ENCODE results near the gene SRMS. TPM values are rescaled to one million over a fixed set of nuclear protein-coding genes. Genes with fewer than 3 reads are reported as not detected.

Gene SRMS
- polyA plus RNA-seq, 1 donor from 2014 or later: not detected

- Histone ChIP-seq H3K27ac (ENCODE audit: low read length) (no peak overlapping the region), H3K36me3 (ENCODE audit: insufficient read depth, low read length) (no peaks in the 10 kb centered on the region), H3K4me3 (ENCODE audit: low read length) (no peak overlapping the region), H3K9me2 (ENCODE audit: insufficient read depth, low read length) (no peaks in the 10 kb centered on the region), H3F3A (ENCODE audit: insufficient read depth, low read length, poor library complexity, severe bottlenecking) (no peaks in the 10 kb centered on the region), H3K27me3 (ENCODE audit: insufficient read depth, low read depth, low read length) (no peaks in the 10 kb centered on the region), H4K20me1 (ENCODE audit: insufficient read depth) (no peaks in the 10 kb centered on the region), H3K79me2 (replicated peaks; ENCODE audit: insufficient read depth, low read length) (no peaks in the 10 kb centered on the region), H2AFZ (ENCODE audit: low read depth, low read length) (no peak overlapping the region), H3K9ac (ENCODE audit: low read length) (no peak overlapping the region), H3K4me2 (ENCODE audit: low read length) (no peak overlapping the region), H3K9me3 (ENCODE audit: low read length) (peaks cover 9% of the 10 kb centered on the region)
- TF ChIP-seq EP300 (conservative IDR thresholded peaks at IDR 0.05; ENCODE audit: poor library complexity, severe bottlenecking) (no peak), POLR2AphosphoS5 (IDR thresholded peaks at IDR 0.05) (no peak), SMC3 (conservative IDR thresholded peaks at IDR 0.05; ENCODE audit: poor library complexity) (no peak), MXI1 (conservative IDR thresholded peaks at IDR 0.05; ENCODE audit: poor library complexity, severe bottlenecking) (no peak), EZH2 (IDR thresholded peaks at IDR 0.05; ENCODE audit: borderline replicate concordance, insufficient read depth, low read length, poor library complexity, severe bottlenecking) (no peak), TAF1 (IDR thresholded peaks at IDR 0.05; ENCODE audit: low read depth) (no peak), REST (IDR thresholded peaks at IDR 0.05; ENCODE audit: borderline replicate concordance) (no peak), RAD21 (conservative IDR thresholded peaks at IDR 0.05) (no peak)
- TF ChIP-seq, protein P1, sequence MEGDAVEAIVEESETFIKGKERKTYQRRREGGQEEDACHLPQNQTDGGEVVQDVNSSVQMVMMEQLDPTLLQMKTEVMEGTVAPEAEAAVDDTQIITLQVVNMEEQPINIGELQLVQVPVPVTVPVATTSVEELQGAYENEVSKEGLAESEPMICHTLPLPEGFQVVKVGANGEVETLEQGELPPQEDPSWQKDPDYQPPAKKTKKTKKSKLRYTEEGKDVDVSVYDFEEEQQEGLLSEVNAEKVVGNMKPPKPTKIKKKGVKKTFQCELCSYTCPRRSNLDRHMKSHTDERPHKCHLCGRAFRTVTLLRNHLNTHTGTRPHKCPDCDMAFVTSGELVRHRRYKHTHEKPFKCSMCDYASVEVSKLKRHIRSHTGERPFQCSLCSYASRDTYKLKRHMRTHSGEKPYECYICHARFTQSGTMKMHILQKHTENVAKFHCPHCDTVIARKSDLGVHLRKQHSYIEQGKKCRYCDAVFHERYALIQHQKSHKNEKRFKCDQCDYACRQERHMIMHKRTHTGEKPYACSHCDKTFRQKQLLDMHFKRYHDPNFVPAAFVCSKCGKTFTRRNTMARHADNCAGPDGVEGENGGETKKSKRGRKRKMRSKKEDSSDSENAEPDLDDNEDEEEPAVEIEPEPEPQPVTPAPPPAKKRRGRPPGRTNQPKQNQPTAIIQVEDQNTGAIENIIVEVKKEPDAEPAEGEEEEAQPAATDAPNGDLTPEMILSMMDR (IDR thresholded peaks at IDR 0.05; ENCODE audit: poor library complexity, severe bottlenecking): no peak
These were observed 39.3 kb downstream of the SRMS start for GRCh38 chr20:63508072-63508768.

GRCh38 chr20:63507083-63507743, 40.3 kb downstream of the SRMS start:
- Histone ChIP-seq H4K20me1 (ENCODE audit: insufficient read depth) (no peaks in the 10 kb centered on the region), H3K4me2 (ENCODE audit: low read length) (no peak overlapping the region), H3K79me2 (replicated peaks; ENCODE audit: insufficient read depth, low read length) (no peaks in the 10 kb centered on the region), H3K4me3 (ENCODE audit: low read length) (no peak overlapping the region), H3K27ac (ENCODE audit: low read length) (no peak overlapping the region), H3K27me3 (ENCODE audit: insufficient read depth, low read depth, low read length) (no peaks in the 10 kb centered on the region), H3F3A (ENCODE audit: insufficient read depth, low read length, poor library complexity, severe bottlenecking) (no peaks in the 10 kb centered on the region), H2AFZ (ENCODE audit: low read depth, low read length) (no peak overlapping the region), H3K9ac (ENCODE audit: low read length) (no peak overlapping the region), H3K36me3 (ENCODE audit: insufficient read depth, low read length) (no peaks in the 10 kb centered on the region), H3K9me2 (ENCODE audit: insufficient read depth, low read length) (no peaks in the 10 kb centered on the region), H3K9me3 (ENCODE audit: low read length) (peaks cover 9% of the 10 kb centered on the region)
- no peak for TF ChIP-seq SMC3 (conservative IDR thresholded peaks at IDR 0.05; ENCODE audit: poor library complexity)
- no peak for TF ChIP-seq EZH2 (IDR thresholded peaks at IDR 0.05; ENCODE audit: borderline replicate concordance, insufficient read depth, low read length, poor library complexity, severe bottlenecking)
- no peak for TF ChIP-seq REST (IDR thresholded peaks at IDR 0.05; ENCODE audit: borderline replicate concordance)
- TF ChIP-seq, protein P1 (IDR thresholded peaks at IDR 0.05; ENCODE audit: poor library complexity, severe bottlenecking): no peak
- TF ChIP-seq RAD21 (conservative IDR thresholded peaks at IDR 0.05): no peak
- no peak for TF ChIP-seq TAF1 (IDR thresholded peaks at IDR 0.05; ENCODE audit: low read depth)
- TF ChIP-seq MXI1 (conservative IDR thresholded peaks at IDR 0.05; ENCODE audit: poor library complexity, severe bottlenecking): no peak
- no peak for TF ChIP-seq EP300 (conservative IDR thresholded peaks at IDR 0.05; ENCODE audit: poor library complexity, severe bottlenecking)
- TF ChIP-seq POLR2AphosphoS5 (IDR thresholded peaks at IDR 0.05): no peak

Data from neural cell (in vitro differentiated cells).